Neural cell (in vitro differentiated cells): ENCODE data around the gene SUFU. TPM values are rescaled to one million over a fixed set of nuclear protein-coding genes. Genes with fewer than 3 reads are reported as not detected.

ENCODE experiments used
- H2AFZ ChIP-seq: fragments of 200-600, 300-800 bp; sonication (generic), shearing (Covaris generic); 2 replicates; pipeline ENCODE4 v1.6.0; 2014; ENCODE audit warnings: low read depth, mild to moderate bottlenecking, antibody characterized with exemption, low read length, moderate library complexity
- H3F3A ChIP-seq: fragments of 200-600 bp; shearing (Covaris generic); 2 replicates; pipeline ENCODE4 v1.6.1; 2016; ENCODE audit warnings: mild to moderate bottlenecking, moderate library complexity, mixed read lengths, antibody characterized with exemption, low read length; ENCODE audit not compliant: insufficient read depth, poor library complexity, severe bottlenecking
- H3K27ac ChIP-seq: fragments of 200-600, 300-800 bp; sonication (generic), shearing (Covaris generic); 2 replicates; pipeline ENCODE4 v1.5.1; 2014; ENCODE audit warnings: mild to moderate bottlenecking, low read length, moderate library complexity
- H3K27me3 ChIP-seq: fragments of 300-800, 200-600 bp; sonication (generic), shearing (Covaris generic); 2 replicates; pipeline ENCODE4 v1.6.0; 2014; ENCODE audit warnings: mild to moderate bottlenecking, low read depth, low read length, moderate library complexity; ENCODE audit not compliant: insufficient read depth
- H3K36me3 ChIP-seq: fragments of 300-800, 200-600 bp; sonication (generic), shearing (Covaris generic); 2 replicates; pipeline ENCODE4 v1.5.1; 2014; ENCODE audit warnings: mild to moderate bottlenecking, antibody characterized with exemption, low read length, moderate library complexity; ENCODE audit not compliant: insufficient read depth
- H3K4me2 ChIP-seq: fragments of 300-800, 200-600 bp; sonication (generic), shearing (Covaris generic); 2 replicates; pipeline ENCODE4 v1.6.0; 2014; ENCODE audit warnings: mild to moderate bottlenecking, low read length
- H3K4me3 ChIP-seq: fragments of 300-800, 200-600 bp; sonication (generic), shearing (Covaris generic); 2 replicates; pipeline ENCODE4 v1.5.1; 2014; ENCODE audit warnings: mild to moderate bottlenecking, low read length, moderate library complexity
- H3K79me2 ChIP-seq: fragments of 200-600 bp; shearing (Covaris generic); replicated peaks from 2 replicates; pipeline ENCODE4 v1.6.0; 2014; ENCODE audit warnings: mild to moderate bottlenecking, low read length, moderate library complexity; ENCODE audit not compliant: insufficient read depth
- H3K9ac ChIP-seq: fragments of 300-800, 200-600 bp; sonication (generic), shearing (Covaris generic); 2 replicates; pipeline ENCODE4 v1.6.1; 2016; ENCODE audit warnings: mild to moderate bottlenecking, low read length, mixed read lengths
- H3K9me2 ChIP-seq: fragments of 200-600 bp; shearing (Covaris generic); 2 replicates; pipeline ENCODE4 v1.6.1; 2016; ENCODE audit warnings: mild to moderate bottlenecking, low read length, mixed read lengths; ENCODE audit not compliant: insufficient read depth
- H3K9me3 ChIP-seq: fragments of 200-600, 300-800 bp; sonication (generic), shearing (Covaris generic); 2 replicates; pipeline ENCODE4 v1.6.1; 2016; ENCODE audit warnings: mild to moderate bottlenecking, mixed run types, low read length, moderate library complexity, mixed read lengths
- H4K20me1 ChIP-seq: fragments of 200-600 bp; shearing (Covaris generic); 2 replicates; pipeline ENCODE4 v1.6.1; 2016; ENCODE audit warnings: mild to moderate bottlenecking, mixed run types; ENCODE audit not compliant: insufficient read depth
- CTCF ChIP-seq: fragments of 450-650 bp; IDR thresholded peaks from 2 replicates; pipeline ENCODE4 v1.5.1; 2014; ENCODE audit warnings: antibody characterized with exemption, mild to moderate bottlenecking, moderate library complexity; ENCODE audit not compliant: poor library complexity, severe bottlenecking
- POLR2AphosphoS5 ChIP-seq: IDR thresholded peaks from 2 replicates; pipeline ENCODE4 v1.6.1; 2012
- RAD21 ChIP-seq: fragments of 450-650 bp; conservative IDR thresholded peaks from 2 replicates; pipeline ENCODE4 v1.6.1; 2014; ENCODE audit warnings: antibody characterized with exemption, mild to moderate bottlenecking, moderate library complexity
- SMC3 ChIP-seq: fragments of 450-650 bp; conservative IDR thresholded peaks from 2 replicates; pipeline ENCODE4 v1.6.1; 2014; ENCODE audit warnings: antibody characterized with exemption, mild to moderate bottlenecking, moderate library complexity; ENCODE audit not compliant: poor library complexity
- TAF1 ChIP-seq: IDR thresholded peaks from 2 replicates; pipeline ENCODE4 v1.6.1; 2012; ENCODE audit warnings: low read depth
- polyA plus RNA-seq: library from polyadenylated mRNA; depleted of rRNA; stranded (reverse); fragments of >200 nt; gene quantifications from 2 replicates; pipeline ENCODE4 v1.2.3, GENCODE V29; 2014
- TF ChIP-seq, protein P1 (sequence below): IDR thresholded peaks from 2 replicates; pipeline ENCODE4 v1.6.1; 2012; ENCODE audit warnings: borderline replicate concordance

Gene SUFU
- polyA plus RNA-seq, 1 donor from 2014 or later: 4.8 TPM

- no peak for TF ChIP-seq CTCF
- TF ChIP-seq SMC3: no peak
- no peak for TF ChIP-seq POLR2AphosphoS5
- Histone ChIP-seq H3K9me3 (no peaks in the 10 kb centered on the region), H3K9me2 (no peaks in the 10 kb centered on the region), H4K20me1 (no peaks in the 10 kb centered on the region), H3K4me2 (no peak overlapping the region), H3K27ac (no peak overlapping the region), H3K9ac (no peak overlapping the region), H3K4me3 (no peak overlapping the region), H3K79me2 (no peaks in the 10 kb centered on the region), H2AFZ (no peak overlapping the region), H3F3A (no peaks in the 10 kb centered on the region), H3K36me3 (no peaks in the 10 kb centered on the region), H3K27me3 (no peaks in the 10 kb centered on the region)
Measured at GRCh38 chr10:102631525-102632393, 128.0 kb downstream of the SUFU start.

- H3K9me2 ChIP-seq: no peaks in the 10 kb centered on the region
- no peak overlapping the region for H2AFZ ChIP-seq
- H3K27me3 ChIP-seq: no peaks in the 10 kb centered on the region
- no peaks in the 10 kb centered on the region for H3K79me2 ChIP-seq
- no peak overlapping the region for H3K9ac ChIP-seq
- no peaks in the 10 kb centered on the region for H3K36me3 ChIP-seq
- H4K20me1 ChIP-seq: no peaks in the 10 kb centered on the region
- H3K27ac ChIP-seq: no peak overlapping the region
- H3K4me2 ChIP-seq: no peak overlapping the region
- no peak overlapping the region for H3K4me3 ChIP-seq
- no peaks in the 10 kb centered on the region for H3K9me3 ChIP-seq
- no peaks in the 10 kb centered on the region for H3F3A ChIP-seq
- TF ChIP-seq TAF1 (no peak), CTCF (no peak), POLR2AphosphoS5 (no peak), RAD21 (no peak)
- TF ChIP-seq, protein P1, sequence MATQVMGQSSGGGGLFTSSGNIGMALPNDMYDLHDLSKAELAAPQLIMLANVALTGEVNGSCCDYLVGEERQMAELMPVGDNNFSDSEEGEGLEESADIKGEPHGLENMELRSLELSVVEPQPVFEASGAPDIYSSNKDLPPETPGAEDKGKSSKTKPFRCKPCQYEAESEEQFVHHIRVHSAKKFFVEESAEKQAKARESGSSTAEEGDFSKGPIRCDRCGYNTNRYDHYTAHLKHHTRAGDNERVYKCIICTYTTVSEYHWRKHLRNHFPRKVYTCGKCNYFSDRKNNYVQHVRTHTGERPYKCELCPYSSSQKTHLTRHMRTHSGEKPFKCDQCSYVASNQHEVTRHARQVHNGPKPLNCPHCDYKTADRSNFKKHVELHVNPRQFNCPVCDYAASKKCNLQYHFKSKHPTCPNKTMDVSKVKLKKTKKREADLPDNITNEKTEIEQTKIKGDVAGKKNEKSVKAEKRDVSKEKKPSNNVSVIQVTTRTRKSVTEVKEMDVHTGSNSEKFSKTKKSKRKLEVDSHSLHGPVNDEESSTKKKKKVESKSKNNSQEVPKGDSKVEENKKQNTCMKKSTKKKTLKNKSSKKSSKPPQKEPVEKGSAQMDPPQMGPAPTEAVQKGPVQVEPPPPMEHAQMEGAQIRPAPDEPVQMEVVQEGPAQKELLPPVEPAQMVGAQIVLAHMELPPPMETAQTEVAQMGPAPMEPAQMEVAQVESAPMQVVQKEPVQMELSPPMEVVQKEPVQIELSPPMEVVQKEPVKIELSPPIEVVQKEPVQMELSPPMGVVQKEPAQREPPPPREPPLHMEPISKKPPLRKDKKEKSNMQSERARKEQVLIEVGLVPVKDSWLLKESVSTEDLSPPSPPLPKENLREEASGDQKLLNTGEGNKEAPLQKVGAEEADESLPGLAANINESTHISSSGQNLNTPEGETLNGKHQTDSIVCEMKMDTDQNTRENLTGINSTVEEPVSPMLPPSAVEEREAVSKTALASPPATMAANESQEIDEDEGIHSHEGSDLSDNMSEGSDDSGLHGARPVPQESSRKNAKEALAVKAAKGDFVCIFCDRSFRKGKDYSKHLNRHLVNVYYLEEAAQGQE: no peak
Measured at GRCh38 chr10:102632394-102633111, 128.8 kb downstream of the SUFU start.
